GM21381 (cell line): ENCODE data around the gene RABL3.
"Not testable (repeated sequence)": the region's sequence is repeated elsewhere in the genome, so short reads cannot be mapped to it uniquely, and the experiment has no call there.

Experiments used
- ATAC-seq: cut with Tn5 transposase; IDR thresholded peaks from one replicate; pipeline ENCODE4 v1.9.1; 2021; ENCODE audit warnings: mild to moderate bottlenecking, moderate library complexity; ENCODE audit not compliant: unreplicated experiment

The RABL3 gene

GRCh38 chr3:120684896-120685295 lies 57.4 kb downstream of the RABL3 start:
- no peak for ATAC-seq

- no peak for ATAC-seq
These were observed 58.5 kb downstream of the RABL3 start for GRCh38 chr3:120683671-120684301.

- no peak for ATAC-seq
These were observed 59.1 kb downstream of the RABL3 start for GRCh38 chr3:120683213-120683612.

GRCh38 chr3:120682095-120682681 lies 60.1 kb downstream of the RABL3 start, which contains the start of gene HGD:
HGD (minus strand) TSS chr3:120682239; CDS start chr3:120682111, 128 bp downstream.
- ATAC-seq: no peak

GRCh38 chr3:120681506-120682038 lies 60.7 kb downstream of the RABL3 start:
- no peak for ATAC-seq

GRCh38 chr3:120681018-120681417 lies 61.3 kb downstream of the RABL3 start:
- no peak for ATAC-seq

GRCh38 chr3:120680193-120680894 lies 62.0 kb downstream of the RABL3 start:
- no peak for ATAC-seq

GRCh38 chr3:120678984-120679383 lies 63.3 kb downstream of the RABL3 start:
- no peak for ATAC-seq

GRCh38 chr3:120678331-120678947 lies 63.9 kb downstream of the RABL3 start:
- peak; percentile 93 for ATAC-seq

- not testable (repeated sequence) for ATAC-seq
These were observed 65.1 kb downstream of the RABL3 start for GRCh38 chr3:120677193-120677592.

GRCh38 chr3:120673116-120673515 lies 69.2 kb downstream of the RABL3 start:
- no peak for ATAC-seq

- no peak for ATAC-seq
These were observed 71.7 kb downstream of the RABL3 start for GRCh38 chr3:120670576-120670975.

GRCh38 chr3:120664926-120665325 lies 77.4 kb downstream of the RABL3 start:
- no peak for ATAC-seq

- ATAC-seq: no peak
These were observed 80.4 kb downstream of the RABL3 start for GRCh38 chr3:120661945-120662344.

- no peak for ATAC-seq
These were observed 81.0 kb downstream of the RABL3 start for GRCh38 chr3:120661106-120661905.

GRCh38 chr3:120659834-120660233 lies 82.5 kb downstream of the RABL3 start:
- ATAC-seq: no peak

- ATAC-seq: no peak
These were observed 83.0 kb downstream of the RABL3 start for GRCh38 chr3:120659285-120659684.

GRCh38 chr3:120652896-120653545 lies 89.3 kb downstream of the RABL3 start:
- no peak for ATAC-seq

- no peak for ATAC-seq
These were observed 90.0 kb downstream of the RABL3 start for GRCh38 chr3:120652281-120652680.

- ATAC-seq: no peak
These were observed 92.0 kb downstream of the RABL3 start for GRCh38 chr3:120650311-120650710.
